IMR-90 (cell line): Measurements from ENCODE around the gene PRR36. TPM values are rescaled to one million over a fixed set of nuclear protein-coding genes. Genes with fewer than 3 reads are reported as not detected.

Source experiments
- ATAC-seq: fragments of 200-7000 bp; cut with Tn5 transposase; 2 replicates; pipeline ENCODE4 v1.9.1; 2020; ENCODE audit warnings: low read depth, mild to moderate bottlenecking, moderate library complexity
- BruUV-seq: library from RNA; stranded (reverse); fragments of 400-500 nt; replicated peaks from 2 replicates; lab custom pipeline; 2021; lab: Mats Ljungman, UMichigan
- CTCF ChIA-PET: fragments of 300-600 bp; formaldehyde crosslinking; extraction: SDS; loops from one replicate; lab custom pipeline; 2021; ENCODE audit warnings: antibody characterized with exemption; lab: Yijun Ruan, JAX
- POLR2A ChIA-PET: fragments of 300-600 bp; sonication (Branson Sonifier 250); formaldehyde crosslinking; loops from one replicate; lab custom pipeline; 2022; ENCODE audit warnings: antibody characterized with exemption; ENCODE audit not compliant: unreplicated experiment; lab: Charles Lee
- DNase-seq: peaks from one replicate; pipeline ENCODE4 v3.0.0; 2013
- H2AFZ ChIP-seq: replicated peaks from 2 replicates; pipeline ENCODE3; 2013; ENCODE audit warnings: low read length, mild to moderate bottlenecking; ENCODE audit not compliant: poor library complexity
- H2AK5ac ChIP-seq: 2 replicates; pipeline ENCODE4 v1.6.1; 2013; ENCODE audit warnings: low read depth, low read length, inconsistent platforms
- H2AK9ac ChIP-seq: replicated peaks from 2 replicates; pipeline ENCODE3; 2013; ENCODE audit warnings: mild to moderate bottlenecking, low read depth, low read length, moderate library complexity; ENCODE audit not compliant: poor library complexity
- H2BK120ac ChIP-seq: 2 replicates; pipeline ENCODE4 v1.6.1; 2013; ENCODE audit warnings: low read depth, low read length, inconsistent platforms
- H2BK15ac ChIP-seq: 3 replicates; pipeline ENCODE4 v1.6.1; 2013; ENCODE audit warnings: low read depth, low read length, inconsistent platforms
- H2BK20ac ChIP-seq: 2 replicates; pipeline ENCODE4 v1.6.1; 2013; ENCODE audit warnings: low read depth, mild to moderate bottlenecking, inconsistent platforms, low read length, moderate library complexity
- H2BK5ac ChIP-seq: 2 replicates; pipeline ENCODE4 v1.6.1; 2013; ENCODE audit warnings: mild to moderate bottlenecking, low read depth, low read length, inconsistent platforms; ENCODE audit not compliant: poor library complexity, severe bottlenecking
- H3K14ac ChIP-seq: replicated peaks from 2 replicates; pipeline ENCODE4 v1.6.1; 2013; ENCODE audit warnings: low read depth, low read length, inconsistent platforms
- H3K18ac ChIP-seq: 2 replicates; pipeline ENCODE4 v1.6.1; 2013; ENCODE audit warnings: low read depth, low read length, control low read depth
- H3K23ac ChIP-seq: 2 replicates; pipeline ENCODE4 v1.6.1; 2013; ENCODE audit warnings: low read depth, low read length, inconsistent platforms
- H3K27ac ChIP-seq: 2 replicates; pipeline ENCODE4 v1.5.1; 2013; ENCODE audit warnings: mild to moderate bottlenecking, control low read depth, low read length; ENCODE audit not compliant: insufficient read depth
- H3K27me3 ChIP-seq: 2 replicates; pipeline ENCODE4 v1.6.1; 2013; ENCODE audit warnings: low read length; ENCODE audit not compliant: control insufficient read depth, insufficient read depth
- H3K36me3 ChIP-seq: 2 replicates; pipeline ENCODE4 v1.6.1; 2013; ENCODE audit warnings: low read length, mixed read lengths; ENCODE audit not compliant: control insufficient read depth, insufficient read depth
- H3K4ac ChIP-seq: 2 replicates; pipeline ENCODE4 v1.6.1; 2013; ENCODE audit warnings: low read depth, low read length, inconsistent platforms
- H3K4me1 ChIP-seq: 2 replicates; pipeline ENCODE4 v1.6.1; 2013; ENCODE audit warnings: low read length, mixed read lengths; ENCODE audit not compliant: control insufficient read depth, insufficient read depth
- H3K4me2 ChIP-seq: 2 replicates; pipeline ENCODE4 v1.6.1; 2013; ENCODE audit warnings: low read depth, mild to moderate bottlenecking, control low read depth, low read length, moderate library complexity
- H3K4me3 ChIP-seq: 2 replicates; pipeline ENCODE4 v1.5.1; 2013; ENCODE audit warnings: low read depth, mild to moderate bottlenecking, control low read depth, low read length, moderate library complexity; ENCODE audit not compliant: insufficient read depth
- H3K56ac ChIP-seq: 2 replicates; pipeline ENCODE4 v1.6.1; 2013; ENCODE audit warnings: low read length, inconsistent platforms; ENCODE audit not compliant: insufficient read depth; ENCODE audit errors: extremely low read depth
- H3K79me1 ChIP-seq, 2 experiments: 2 replicates each; pipeline ENCODE4 v1.6.1; 2013; ENCODE audit warnings: low read length in 2 of 2, inconsistent platforms in 1 of 2, low read depth in 1 of 2
- H3K9ac ChIP-seq: 2 replicates; pipeline ENCODE4 v1.6.1; 2013; ENCODE audit warnings: low read depth, low read length, control low read depth
- H3K9me1 ChIP-seq: 2 replicates; pipeline ENCODE4 v1.6.1; 2013; ENCODE audit warnings: low read length, inconsistent platforms; ENCODE audit not compliant: insufficient read depth
- H3K9me3 ChIP-seq: 2 replicates; pipeline ENCODE4 v1.6.1; 2013; ENCODE audit warnings: low read length; ENCODE audit not compliant: control insufficient read depth, insufficient read depth
- H4K20me1 ChIP-seq: 2 replicates; pipeline ENCODE4 v1.6.1; 2013; ENCODE audit warnings: low read length, inconsistent platforms; ENCODE audit not compliant: insufficient read depth
- H4K5ac ChIP-seq: 2 replicates; pipeline ENCODE4 v1.6.1; 2013; ENCODE audit warnings: mild to moderate bottlenecking, low read depth, low read length, control low read depth
- H4K8ac ChIP-seq, 2 experiments: 2 replicates each; pipeline ENCODE4 v1.6.1; 2013; ENCODE audit warnings: low read depth in 2 of 2, low read length in 2 of 2, control low read depth in 1 of 2, inconsistent platforms in 1 of 2
- H4K91ac ChIP-seq: 2 replicates; pipeline ENCODE4 v1.6.1; 2013; ENCODE audit warnings: low read depth, low read length, inconsistent platforms; ENCODE audit not compliant: insufficient read depth
- BHLHE40 ChIP-seq: fragments of 150-350 bp; IDR thresholded peaks from 2 replicates; pipeline ENCODE4 v1.6.1; 2016; ENCODE audit warnings: mild to moderate bottlenecking, low read depth, low read length
- CEBPB ChIP-seq: IDR thresholded peaks from 2 replicates; pipeline ENCODE4 v1.6.1; 2012; ENCODE audit warnings: low read depth, low read length, improper control_type of control experiment
- CHD1 ChIP-seq: IDR thresholded peaks from 2 replicates; pipeline ENCODE4 v1.6.1; 2012; ENCODE audit warnings: low read depth, low read length, improper control_type of control experiment
- FOS ChIP-seq: fragments of 150-350 bp; IDR thresholded peaks from 2 replicates; pipeline ENCODE4 v1.6.1; 2016; ENCODE audit warnings: low read depth, low read length
- MAFK ChIP-seq: IDR thresholded peaks from 2 replicates; pipeline ENCODE4 v1.6.1; 2012; ENCODE audit warnings: low read depth, low read length, improper control_type of control experiment
- MAZ ChIP-seq: IDR thresholded peaks from 2 replicates; pipeline ENCODE4 v1.6.1; 2012; ENCODE audit warnings: low read depth, mild to moderate bottlenecking, low read length, improper control_type of control experiment, moderate library complexity, borderline replicate concordance
- MXI1 ChIP-seq: IDR thresholded peaks from 2 replicates; pipeline ENCODE4 v1.6.1; 2012; ENCODE audit warnings: low read depth, mild to moderate bottlenecking, low read length, moderate library complexity, borderline replicate concordance
- NFE2L2 ChIP-seq: fragments of 150-350 bp; IDR thresholded peaks from 2 replicates; pipeline ENCODE4 v1.6.1; 2016; ENCODE audit warnings: low read depth, mild to moderate bottlenecking, low read length
- POLR2A ChIP-seq: IDR thresholded peaks from 2 replicates; pipeline ENCODE4 v1.6.1; 2012; ENCODE audit warnings: mild to moderate bottlenecking, low read depth, low read length
- RAD21 ChIP-seq: IDR thresholded peaks from 2 replicates; pipeline ENCODE4 v1.6.1; 2012; ENCODE audit warnings: low read length, improper control_type of control experiment
- RCOR1 ChIP-seq: IDR thresholded peaks from 2 replicates; pipeline ENCODE4 v1.6.1; 2012; ENCODE audit warnings: mild to moderate bottlenecking, low read length, improper control_type of control experiment; ENCODE audit not compliant: insufficient replicate concordance
- RFX5 ChIP-seq: IDR thresholded peaks from 2 replicates; pipeline ENCODE4 v1.8.0; 2012; ENCODE audit warnings: low read depth, mild to moderate bottlenecking, low read length, moderate library complexity
- SMC3 ChIP-seq: fragments of 150-350 bp; IDR thresholded peaks from 2 replicates; pipeline ENCODE4 v1.6.1; 2016; ENCODE audit warnings: low read depth, mild to moderate bottlenecking, antibody characterized with exemption, low read length, moderate library complexity
- WGBS, 2 experiments: methylation state at CpG; one replicate each; pipeline versions ENCODE4 v1.1.5 to v1.1.7; 2013; ENCODE audit warnings: missing lambda C conversion rate in 2 of 2; ENCODE audit not compliant: insufficient read length in 1 of 2; ENCODE audit errors: extremely low coverage in 2 of 2; 5-methylcytosine and 5-hydroxymethylcytosine counted together
- dilution Hi-C: fragments of 300-500 bp; cut with HindIII; formaldehyde crosslinking; loops from one replicate; pipeline ENCODE4 v1.14.3; 2018; ENCODE audit warnings: low sequenced_read_pairs; ENCODE audit not compliant: unreplicated experiment
- in situ Hi-C: fragments of 300-500 bp; cut with MboI; formaldehyde crosslinking; loops from 3 replicates; pipeline ENCODE4 v1.14.3; 2019; ENCODE audit warnings: low sequenced_read_pairs, inconsistent platforms, mixed read lengths
- intact Hi-C: fragments of 100-400 bp; cut with micrococcal nuclease; formaldehyde crosslinking; loops from 2 replicates; pipeline ENCODE4 v1.10.0; 2022
- polyA plus RNA-seq, 3 experiments: library from polyadenylated mRNA; depleted of rRNA; stranded (reverse); fragments of >200 nt; gene quantifications; 2 replicates each; pipeline ENCODE4 v1.2.3, GENCODE V29; 2012; ENCODE audit warnings: low replicate concordance in 1 of 3
- total RNA-seq: library from RNA; depleted of rRNA; stranded (reverse); fragments of >200 nt; gene quantifications from 2 replicates; pipeline ENCODE4 v1.2.3, GENCODE V29; 2012
- TF ChIP-seq, protein P1 (sequence below): conservative IDR thresholded peaks from 2 replicates; pipeline ENCODE4 v1.5.1; 2012; ENCODE audit warnings: mild to moderate bottlenecking, low read depth, low read length, improper control_type of control experiment
- TF ChIP-seq, protein P2 (sequence below): fragments of 150-350 bp; IDR thresholded peaks from 2 replicates; pipeline ENCODE4 v1.6.1; 2017; ENCODE audit warnings: mild to moderate bottlenecking, antibody characterized with exemption, low read length, low read depth
- TF ChIP-seq, protein P3 (sequence below): fragments of 150-350 bp; IDR thresholded peaks from 2 replicates; pipeline ENCODE4 v1.6.1; 2016; ENCODE audit warnings: low read depth, mild to moderate bottlenecking, low read length, moderate library complexity, borderline replicate concordance

Gene PRR36
- total and polyA plus RNA-seq, 2 of the 4 experiments (the other 2 are of a cell fraction) = 0.02 TPM; not detected in 1

DNA sequence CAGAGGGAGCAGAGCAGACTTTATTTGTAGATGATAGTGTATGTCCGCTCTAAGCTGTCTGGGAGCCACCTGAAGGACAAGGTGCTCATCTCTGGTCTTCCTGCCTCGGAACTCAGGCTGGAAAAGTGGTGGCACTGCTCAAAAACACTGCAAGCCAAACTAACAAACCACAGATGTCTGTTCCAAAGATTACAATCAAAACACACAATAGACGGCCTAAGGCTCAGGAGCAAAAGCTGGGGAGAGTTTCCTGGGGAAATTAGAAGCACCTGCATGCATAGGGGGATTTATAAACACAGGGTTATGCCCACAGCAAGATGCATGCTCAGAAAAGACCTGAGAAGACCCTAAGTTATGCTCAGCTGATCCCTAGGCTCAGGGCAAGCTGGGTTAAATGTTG, 53.6 kb downstream of the PRR36 start:
- Histone ChIP-seq H2BK20ac (no peak overlapping the region), H3K27me3 (peaks cover 11% of the 10 kb centered on the region), H2BK15ac (no peak overlapping the region), H2BK120ac (no peak overlapping the region), H3K9me1 (no peaks in the 10 kb centered on the region), H3K4me3 (no peak overlapping the region), H3K4ac (no peak overlapping the region), H4K8ac (no peak overlapping the region), H3K23ac (no peak overlapping the region), H3K79me1 (no peaks in the 10 kb centered on the region), H3K9ac (no peak overlapping the region), H2BK5ac (no peak overlapping the region), H2AK9ac (no peak overlapping the region), H3K9me3 (peaks cover 8% of the 10 kb centered on the region), H4K5ac (no peak overlapping the region), H3K18ac (no peak overlapping the region), H3K56ac (no peak overlapping the region), H2AFZ (no peak overlapping the region), H3K4me1 (no peaks in the 10 kb centered on the region), H3K4me2 (no peak overlapping the region), H4K91ac (no peak overlapping the region), H3K36me3 (no peaks in the 10 kb centered on the region), H3K14ac (no peak overlapping the region), H4K20me1 (no peaks in the 10 kb centered on the region), H3K27ac (no peak overlapping the region), H2AK5ac (no peak overlapping the region)
- WGBS, 2 experiments = no CpG with 5 or more reads among the region's 3 CpGs
- POLR2A ChIA-PET = no interaction called here
- ATAC-seq (no peak), DNase-seq (no peak)
- intact Hi-C loops (no loop called here), in situ Hi-C loops (loop anchor here (25.0 kb wide), 1 partner anchor 708 kb away; no protein-coding TSS in a partner anchor), dilution Hi-C loops (no loop called here)
- CTCF ChIA-PET = no interaction called here
- TF ChIP-seq FOS (no peak), SMC3 (no peak), MAZ (no peak), CHD1 (no peak), MXI1 (no peak), BHLHE40 (no peak), CEBPB (no peak), RAD21 (no peak), RCOR1 (no peak), NFE2L2 (no peak), MAFK (no peak), POLR2A (no peak), RFX5 (no peak)
- TF ChIP-seq, protein P1, sequence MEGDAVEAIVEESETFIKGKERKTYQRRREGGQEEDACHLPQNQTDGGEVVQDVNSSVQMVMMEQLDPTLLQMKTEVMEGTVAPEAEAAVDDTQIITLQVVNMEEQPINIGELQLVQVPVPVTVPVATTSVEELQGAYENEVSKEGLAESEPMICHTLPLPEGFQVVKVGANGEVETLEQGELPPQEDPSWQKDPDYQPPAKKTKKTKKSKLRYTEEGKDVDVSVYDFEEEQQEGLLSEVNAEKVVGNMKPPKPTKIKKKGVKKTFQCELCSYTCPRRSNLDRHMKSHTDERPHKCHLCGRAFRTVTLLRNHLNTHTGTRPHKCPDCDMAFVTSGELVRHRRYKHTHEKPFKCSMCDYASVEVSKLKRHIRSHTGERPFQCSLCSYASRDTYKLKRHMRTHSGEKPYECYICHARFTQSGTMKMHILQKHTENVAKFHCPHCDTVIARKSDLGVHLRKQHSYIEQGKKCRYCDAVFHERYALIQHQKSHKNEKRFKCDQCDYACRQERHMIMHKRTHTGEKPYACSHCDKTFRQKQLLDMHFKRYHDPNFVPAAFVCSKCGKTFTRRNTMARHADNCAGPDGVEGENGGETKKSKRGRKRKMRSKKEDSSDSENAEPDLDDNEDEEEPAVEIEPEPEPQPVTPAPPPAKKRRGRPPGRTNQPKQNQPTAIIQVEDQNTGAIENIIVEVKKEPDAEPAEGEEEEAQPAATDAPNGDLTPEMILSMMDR = no peak
- TF ChIP-seq, protein P2, sequence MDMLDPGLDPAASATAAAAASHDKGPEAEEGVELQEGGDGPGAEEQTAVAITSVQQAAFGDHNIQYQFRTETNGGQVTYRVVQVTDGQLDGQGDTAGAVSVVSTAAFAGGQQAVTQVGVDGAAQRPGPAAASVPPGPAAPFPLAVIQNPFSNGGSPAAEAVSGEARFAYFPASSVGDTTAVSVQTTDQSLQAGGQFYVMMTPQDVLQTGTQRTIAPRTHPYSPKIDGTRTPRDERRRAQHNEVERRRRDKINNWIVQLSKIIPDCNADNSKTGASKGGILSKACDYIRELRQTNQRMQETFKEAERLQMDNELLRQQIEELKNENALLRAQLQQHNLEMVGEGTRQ = no peak
- TF ChIP-seq, protein P3, sequence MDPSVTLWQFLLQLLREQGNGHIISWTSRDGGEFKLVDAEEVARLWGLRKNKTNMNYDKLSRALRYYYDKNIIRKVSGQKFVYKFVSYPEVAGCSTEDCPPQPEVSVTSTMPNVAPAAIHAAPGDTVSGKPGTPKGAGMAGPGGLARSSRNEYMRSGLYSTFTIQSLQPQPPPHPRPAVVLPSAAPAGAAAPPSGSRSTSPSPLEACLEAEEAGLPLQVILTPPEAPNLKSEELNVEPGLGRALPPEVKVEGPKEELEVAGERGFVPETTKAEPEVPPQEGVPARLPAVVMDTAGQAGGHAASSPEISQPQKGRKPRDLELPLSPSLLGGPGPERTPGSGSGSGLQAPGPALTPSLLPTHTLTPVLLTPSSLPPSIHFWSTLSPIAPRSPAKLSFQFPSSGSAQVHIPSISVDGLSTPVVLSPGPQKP = no peak
- BruUV-seq = no TSS peak
